Lung (tissue), 16 donors: ENCODE data around the gene PCYT1B. TPM values are rescaled to one million over a fixed set of nuclear protein-coding genes. Genes with fewer than 3 reads are reported as not detected.

Experiments used
- ATAC-seq: fragments of 200-7000 bp; cut with Tn5 transposase; one replicate; pipeline ENCODE4 v1.9.1; 2020; ENCODE audit warnings: moderate number of reproducible peaks; ENCODE audit not compliant: insufficient read depth, low FRiP score
- DNase-seq, 3 donors: peaks; one replicate each; pipeline ENCODE4 v3.0.0-alpha.2; 2013 to 2017
- H3K27ac ChIP-seq, 2 donors: one replicate each; pipeline ENCODE4 v1.5.1; 2013; ENCODE audit warnings: mild to moderate bottlenecking in 2 of 2, moderate library complexity in 2 of 2, control low read depth in 1 of 2, inconsistent platforms in 1 of 2, low read depth in 1 of 2, low read length in 1 of 2
- H3K27me3 ChIP-seq, 3 donors: one replicate each; pipeline ENCODE4 v1.5.1; 2013; ENCODE audit warnings: low read length in 2 of 3; ENCODE audit not compliant: control insufficient read depth in 3 of 3, insufficient read depth in 3 of 3
- H3K36me3 ChIP-seq, 4 donors: one replicate each; pipeline ENCODE4 v1.5.1; 2013; ENCODE audit warnings: low read length in 4 of 4, mild to moderate bottlenecking in 1 of 4, moderate library complexity in 1 of 4; ENCODE audit not compliant: control insufficient read depth in 4 of 4, insufficient read depth in 4 of 4
- H3K4me1 ChIP-seq, 5 donors: one replicate each; pipeline ENCODE4 v1.5.1; 2013; ENCODE audit warnings: low read length in 5 of 5, mild to moderate bottlenecking in 2 of 5, moderate library complexity in 1 of 5; ENCODE audit not compliant: control insufficient read depth in 5 of 5, insufficient read depth in 5 of 5
- H3K4me3 ChIP-seq: one replicate; pipeline ENCODE4 v1.5.1; 2013; ENCODE audit warnings: mild to moderate bottlenecking, control low read depth, moderate library complexity
- H3K9ac ChIP-seq, 2 donors: one replicate each; pipeline ENCODE4 v1.5.1; 2013; ENCODE audit warnings: low read length in 2 of 2, control low read depth in 1 of 2; ENCODE audit not compliant: insufficient read depth in 1 of 2
- H3K9me3 ChIP-seq, 4 donors: one replicate each; pipeline ENCODE4 v1.5.1; 2013; ENCODE audit warnings: low read length in 3 of 4, mild to moderate bottlenecking in 1 of 4, moderate library complexity in 1 of 4; ENCODE audit not compliant: control insufficient read depth in 4 of 4, insufficient read depth in 3 of 4
- CTCF ChIP-seq: IDR thresholded peaks from 2 replicates; pipeline ENCODE4 v1.5.1; 2012; ENCODE audit warnings: mild to moderate bottlenecking; ENCODE audit errors: control extremely low read depth, extremely low read depth
- WGBS, 2 donors: extraction: QIAGEN DNeasy Blood & Tissue Kit; methylation state at CpG; one replicate each; pipeline ENCODE4 v1.1.7; 2013; 5-methylcytosine and 5-hydroxymethylcytosine counted together
- long read RNA-seq, 5 donors: transcript quantifications; one replicate each; lab custom pipeline, GENCODE V29; 2026
- polyA plus RNA-seq, 2 donors: library from polyadenylated mRNA; stranded (reverse); fragments of 200-250 nt; gene quantifications; one replicate each; pipeline ENCODE4 v1.2.1, GENCODE V29; 2013
- total RNA-seq, 2 donors: library from RNA; depleted of rRNA in 1 of 2; stranded (reverse); fragments of >200 nt in 1 of 2; gene quantifications; one replicate each; pipeline ENCODE4 v1.2.1, GENCODE V29; 2014 to 2021
- donor health status: control.
- donor health status: control.
- donor health status: Bipolar disorder and iron deficiency.
- donor health status: healthy.
- donor health status: DM: yes; HTN: yes; CAD: no.

PCYT1B gene
- total RNA-seq (1 to 10 TPM; 3.8 to 5.0 TPM), polyA plus RNA-seq (1 to 10 TPM in 1 of 2 donors, under 1 TPM in 1; 0.35 to 1.1 TPM)
- long read RNA-seq, donor 1, partial matches to known transcripts, result 0 of 2 reads
- long read RNA-seq, donor 1, other reads (novel, unspliced or antisense), result 0 of 2 reads
- long read RNA-seq, donor 2, partial matches to known transcripts, result 0 of 1 reads
- long read RNA-seq, donor 2, other reads (novel, unspliced or antisense), result 0 of 1 reads
- long read RNA-seq, donor 3, result 0 reads
- long read RNA-seq, donor 4, partial matches to known transcripts, result 0 of 1 reads
- long read RNA-seq, donor 4, other reads (novel, unspliced or antisense), result 0 of 1 reads
- long read RNA-seq, donor 5, partial matches to known transcripts, result 0 of 1 reads
- long read RNA-seq, donor 5, other reads (novel, unspliced or antisense), result 0 of 1 reads

GRCh38 chrX:24647257-24648058 lies at the start of gene PCYT1B:
TSS of gene PCYT1B (minus strand) at chrX:24647347. CDS start at chrX:24647105, 242 bp downstream.
- Histone ChIP-seq H3K27me3 (peaks cover 0 to 29% (median 15%) of the 10 kb centered on the region in 3 donors), H3K4me3 (no peak within 1 kb of the TSS), H3K4me1 (peaks cover 0 to 2% (median 0%) of the 10 kb centered on the region in 5 donors), H3K27ac (peak within 1 kb of the TSS in 1 of 2 donors; percentile 20), H3K36me3 (no peaks in the 10 kb centered on the region), H3K9me3 (no peaks in the 10 kb centered on the region), H3K9ac (peak within 1 kb of the TSS; percentile 53 to 57)
- no peak for TF ChIP-seq CTCF
- ATAC-seq, result peak; percentile 86
- DNase-seq, result peak; percentile 89 to 93 (median 91)
- WGBS, 2 donors, result 4 to 25% methylated on average over 23 to 24 of the region's 24 CpGs

- no peak for DNase-seq
- TF ChIP-seq CTCF, result no peak
- 73 to 94% methylated on average over 6 of the region's 6 CpGs for WGBS, 2 donors
- Histone ChIP-seq H3K36me3 (peaks cover 0 to 2% (median 0%) of the 10 kb centered on the region in 4 donors), H3K4me3 (no peak overlapping the region), H3K4me1 (peaks cover 0 to 10% (median 0%) of the 10 kb centered on the region in 5 donors), H3K27ac (no peak overlapping the region), H3K9ac (no peak overlapping the region), H3K27me3 (peaks cover 0 to 5% (median 0%) of the 10 kb centered on the region in 3 donors), H3K9me3 (peaks cover 0 to 5% (median 0%) of the 10 kb centered on the region in 4 donors)
- ATAC-seq, result no peak
These were observed 49.1 kb upstream of the PCYT1B start for GRCh38 chrX:24696294-24696693.

DNA sequence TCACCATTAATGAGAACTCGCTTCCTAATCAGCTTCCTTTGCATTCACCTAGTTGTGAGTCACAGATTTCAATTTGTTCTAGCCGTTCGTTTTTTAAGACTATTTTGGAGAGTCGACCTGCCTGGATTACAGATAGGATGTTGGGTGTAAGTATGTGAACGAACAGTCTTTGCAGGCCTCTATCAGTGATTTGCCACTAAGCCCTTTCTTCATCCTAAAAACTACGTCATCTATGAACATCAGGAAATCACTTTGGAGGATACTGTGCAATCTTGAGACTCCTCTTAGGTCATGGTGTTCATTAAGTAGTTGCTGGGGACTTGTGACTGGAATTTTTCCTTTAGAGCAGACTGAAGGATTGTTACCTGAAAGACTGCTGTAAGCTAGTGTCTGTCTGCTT lies 47.7 kb upstream of the PCYT1B start:
- DNase-seq (no peak), ATAC-seq (no peak)
- Histone ChIP-seq H3K36me3 (peaks cover 0 to 1% (median 0%) of the 10 kb centered on the region in 4 donors), H3K4me1 (peaks cover 0 to 10% (median 0%) of the 10 kb centered on the region in 5 donors), H3K9me3 (peaks cover 0 to 5% (median 0%) of the 10 kb centered on the region in 4 donors), H3K9ac (no peak overlapping the region), H3K27me3 (peaks cover 0 to 5% (median 4%) of the 10 kb centered on the region in 3 donors), H3K4me3 (no peak overlapping the region), H3K27ac (no peak overlapping the region)
- TF ChIP-seq CTCF, result no peak
- WGBS, 2 donors, result 37 to 49% methylated on average over 6 of the region's 6 CpGs
